AG04450 (cell line): Measurements from ENCODE around the gene LRIG2. TPM values are rescaled to one million over a fixed set of nuclear protein-coding genes. Genes with fewer than 3 reads are reported as not detected.
"Not testable (repeated sequence)": the region's sequence is repeated elsewhere in the genome, so short reads cannot be mapped to it uniquely, and the experiment has no call there.

Experiments
- CTCF ChIA-PET: fragments of 300-600, 350-600 bp; formaldehyde crosslinking; extraction: SDS; loops from one replicate; lab custom pipeline; 2022; ENCODE audit warnings: antibody characterized with exemption, inconsistent platforms; lab: Charles Lee
- POLR2A ChIA-PET: fragments of 350-600 bp; formaldehyde crosslinking; extraction: SDS; loops from one replicate; lab custom pipeline; 2021; ENCODE audit warnings: antibody characterized with exemption, inconsistent platforms; lab: Yijun Ruan, JAX
- DNase-seq: peaks from one replicate; pipeline ENCODE4 v3.0.0-alpha.2; 2011; ENCODE audit warnings: low read depth, low spot score
- H3K27ac ChIP-seq: one replicate; pipeline ENCODE4 v1.5.1; 2012; ENCODE audit warnings: low read depth, low read length, control low read depth
- H3K27me3 ChIP-seq: one replicate; pipeline ENCODE4 v1.6.0; 2012; ENCODE audit warnings: low read length; ENCODE audit not compliant: control insufficient read depth, insufficient read depth
- H3K4me3 ChIP-seq: 2 replicates; pipeline ENCODE4 v1.5.1; 2011; ENCODE audit warnings: mild to moderate bottlenecking, low read depth, low read length, control low read depth
- H3K9me3 ChIP-seq: 2 replicates; pipeline ENCODE4 v1.5.1; 2012; ENCODE audit warnings: low read length; ENCODE audit not compliant: control insufficient read depth, insufficient read depth
- CTCF ChIP-seq: IDR thresholded peaks from 2 replicates; pipeline ENCODE4 v1.5.1; 2011; ENCODE audit warnings: low read depth, low read length, control low read depth, inconsistent platforms
- polyA minus RNA-seq: library from RNA; depleted of rRNA, polyadenylated mRNA; stranded (reverse); fragments of >200 nt; gene quantifications from 2 replicates; pipeline ENCODE4 v1.2.3, GENCODE V29; 2011; rRNA and poly(A)+ RNA removed
- polyA plus RNA-seq: library from polyadenylated mRNA; depleted of rRNA; stranded (reverse); fragments of >200 nt; gene quantifications from 2 replicates; pipeline ENCODE4 v1.2.3, GENCODE V29; 2011; rRNA removed

The LRIG2 gene
- polyA plus RNA-seq = 7.9 and 9.7 TPM in 2 replicates
- 27.7 and 30.6 TPM in 2 replicates for polyA minus RNA-seq

- Histone ChIP-seq H3K9me3 (peaks cover 4% of the 10 kb centered on the region; the same call in 1 of the 2 replicates), H3K27ac (peak within 1 kb of the TSS; percentile 86), H3K4me3 (peak within 1 kb of the TSS; percentile 99), H3K27me3 (no peaks in the 10 kb centered on the region)
- CTCF ChIA-PET = interaction anchor here (0.5 to 3.2 kb wide), 128 partner anchors 8 to 1524 kb away, joined by 3 to 129 read pairs (median 5); partner anchors contain the start of genes MAGI3, MOV10, PHTF1 and PPM1J
- DNase-seq = peak; percentile 92
- peak; percentile 88 for TF ChIP-seq CTCF
- POLR2A ChIA-PET = interaction anchor here (0.5 to 1.7 kb wide), 10 partner anchors 37 to 357 kb away, joined by 3 to 8 read pairs (median 4); partner anchors contain the start of genes MAGI3, PPM1J and SLC16A1
Observed at GRCh38 chr1:113072757-113073478, at the start of gene LRIG2. LRIG2 (plus strand) TSS chr1:113073198; CDS start chr1:113073407, 209 bp downstream.

GRCh38 chr1:113023316-113023715 is 49.7 kb upstream of the LRIG2 start:
- H3K9me3 ChIP-seq, DNase-seq, H3K27me3 ChIP-seq, H3K4me3 ChIP-seq, H3K27ac ChIP-seq, POLR2A ChIA-PET: not testable (repeated sequence)
- CTCF ChIA-PET = interaction anchor here (2.5 to 2.8 kb wide), 2 partner anchors 19 to 49 kb away, joined by 7 to 9 read pairs; partner anchors contain the start of gene LRIG2

GRCh38 chr1:113027007-113027406 is 46.0 kb upstream of the LRIG2 start:
- Histone ChIP-seq H3K27ac (no peak overlapping the region), H3K9me3 (no peaks in the 10 kb centered on the region), H3K27me3 (no peaks in the 10 kb centered on the region), H3K4me3 (no peak overlapping the region)
- TF ChIP-seq CTCF = no peak
- DNase-seq = no peak
- ChIA-PET POLR2A (no interaction called here), CTCF (interaction anchor here (1.2 to 1.7 kb wide), 3 partner anchors 16 to 311 kb away, joined by 3 to 9 read pairs (median 4); partner anchors contain the start of gene LRIG2)

- no peak overlapping the region for H3K27ac ChIP-seq
- no peaks in the 10 kb centered on the region for H3K27me3 ChIP-seq
- no peak for DNase-seq
- H3K9me3 ChIP-seq = no peaks in the 10 kb centered on the region
- ChIA-PET POLR2A (no interaction called here), CTCF (interaction anchor here (1.2 to 1.7 kb wide), 3 partner anchors 15 to 312 kb away, joined by 3 to 9 read pairs (median 4); partner anchors contain the start of gene LRIG2)
- no peak for TF ChIP-seq CTCF
- no peak overlapping the region for H3K4me3 ChIP-seq
Observed at GRCh38 chr1:113027449-113027848, 45.5 kb upstream of the LRIG2 start.

- H3K4me3 ChIP-seq = no peak overlapping the region
- H3K27me3 ChIP-seq = no peaks in the 10 kb centered on the region
- H3K27ac ChIP-seq = no peak overlapping the region
- no peaks in the 10 kb centered on the region for H3K9me3 ChIP-seq
- DNase-seq = no peak
- POLR2A ChIA-PET = no interaction called here
- no peak for TF ChIP-seq CTCF
- CTCF ChIA-PET = interaction anchor here (0.6 kb wide), 1 partner anchor 38 kb away, joined by 3 read pairs; no protein-coding TSS in a partner anchor
Observed at GRCh38 chr1:113029822-113030221, 43.2 kb upstream of the LRIG2 start.
